Thymus (tissue), 11 donors: ENCODE data around the gene MYH9. TPM values are rescaled to one million over a fixed set of nuclear protein-coding genes. Genes with fewer than 3 reads are reported as not detected.
"Not testable (repeated sequence)": the region's sequence is repeated elsewhere in the genome, so short reads cannot be mapped to it uniquely, and the experiment has no call there.

ENCODE experiments used
- DNase-seq, 9 donors: peaks; one replicate each; pipeline ENCODE4 v3.0.0-alpha.2; 2013; ENCODE audit warnings: low spot score in 9 of 9, low read depth in 6 of 9, missing footprints in 1 of 9
- H3K27ac ChIP-seq, 2 donors: one replicate each; pipeline ENCODE4 v1.5.1; 2013; ENCODE audit warnings: control low read depth in 1 of 2, low read depth in 1 of 2, low read length in 1 of 2, mild to moderate bottlenecking in 1 of 2, moderate library complexity in 1 of 2
- H3K27me3 ChIP-seq, 2 donors: one replicate each; pipeline ENCODE4 v1.5.1; 2013; ENCODE audit warnings: low read length in 1 of 2; ENCODE audit not compliant: control insufficient read depth in 2 of 2, insufficient read depth in 1 of 2
- H3K36me3 ChIP-seq, 2 donors: one replicate each; pipeline ENCODE4 v1.5.1; 2013; ENCODE audit warnings: low read length in 1 of 2, mild to moderate bottlenecking in 1 of 2, moderate library complexity in 1 of 2; ENCODE audit not compliant: control insufficient read depth in 2 of 2, insufficient read depth in 2 of 2
- H3K4me1 ChIP-seq, 2 donors: one replicate each; pipeline ENCODE4 v1.5.1; 2013; ENCODE audit warnings: low read length in 2 of 2; ENCODE audit not compliant: control insufficient read depth in 2 of 2, insufficient read depth in 2 of 2
- H3K4me3 ChIP-seq, 2 donors: one replicate each; pipeline ENCODE4 v1.5.1; 2013; ENCODE audit warnings: low read length in 2 of 2, control low read depth in 1 of 2, mild to moderate bottlenecking in 1 of 2
- H3K9me3 ChIP-seq, 2 donors: one replicate each; pipeline ENCODE4 v1.5.1; 2013; ENCODE audit warnings: low read length in 1 of 2, mild to moderate bottlenecking in 1 of 2; ENCODE audit not compliant: control insufficient read depth in 2 of 2, insufficient read depth in 1 of 2
- WGBS: extraction: QIAGEN DNeasy Blood & Tissue Kit; methylation state at CpG from one replicate; pipeline ENCODE4 v1.1.7; 2013; 5-methylcytosine and 5-hydroxymethylcytosine counted together
- polyA plus RNA-seq: library from polyadenylated mRNA; stranded (reverse); fragments of 200-250 nt; gene quantifications from one replicate; pipeline ENCODE4 v1.2.3, GENCODE V29; 2013
- total RNA-seq: library from RNA; stranded (reverse); fragments of 120-200 nt; gene quantifications from one replicate; pipeline ENCODE4 v1.2.4, GENCODE V29; 2013
- donor health status: healthy.

MYH9 gene
- total and polyA plus RNA-seq, 2 donors: 123 to 155 TPM

GRCh38 chr22:36294293-36294620 is 93.5 kb downstream of the MYH9 start:
- peaks cover 0 to 12% of the 10 kb centered on the region in 2 donors for H3K9me3 ChIP-seq
- no peak overlapping the region for H3K4me3 ChIP-seq
- no peaks in the 10 kb centered on the region for H3K27me3 ChIP-seq
- no peak for DNase-seq
- H3K27ac ChIP-seq: no peak overlapping the region
- WGBS: 98% methylated on average over 7 of the region's 7 CpGs
- peaks cover 86 to 91% of the 10 kb centered on the region in 2 donors for H3K36me3 ChIP-seq
- no peaks in the 10 kb centered on the region for H3K4me1 ChIP-seq

DNA sequence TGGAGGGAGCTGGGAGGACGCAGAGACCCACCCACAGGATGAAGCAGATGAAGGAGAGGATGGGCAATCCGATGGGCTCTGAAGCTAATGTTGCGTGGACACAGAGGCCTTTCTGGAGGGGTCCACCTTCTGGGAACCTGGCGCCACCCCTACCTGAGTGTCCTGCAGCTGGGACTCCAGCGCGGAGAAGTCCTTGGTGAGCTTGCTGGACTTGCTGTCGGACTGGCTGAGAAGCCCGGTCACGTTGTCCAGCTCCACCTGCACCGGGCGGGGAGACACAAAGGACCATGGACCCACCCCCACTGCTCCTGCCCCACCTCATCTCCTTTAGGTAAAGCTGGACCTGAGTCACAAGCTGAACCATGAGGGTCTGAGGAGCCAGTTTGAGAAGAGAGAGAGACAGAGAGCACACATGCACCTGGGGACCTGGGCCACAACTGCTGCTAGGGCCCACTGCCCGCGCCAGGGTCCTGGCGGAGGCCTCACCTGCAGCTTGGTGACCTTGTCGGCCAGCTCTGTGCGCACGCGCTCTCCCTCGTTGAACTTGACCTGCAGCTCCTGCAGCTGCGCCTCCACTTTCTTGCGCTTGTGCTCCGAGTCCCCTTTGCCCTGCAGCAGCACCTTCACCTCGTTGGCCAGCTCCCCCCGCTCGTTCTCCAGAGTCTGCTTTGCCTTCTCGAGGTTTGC is 94.0 kb downstream of the MYH9 start:
- peaks cover 0 to 12% of the 10 kb centered on the region in 2 donors for H3K9me3 ChIP-seq
- DNase-seq: no peak
- 96% methylated on average over 26 of the region's 26 CpGs for whole genome bisulfite sequencing

GRCh38 chr22:36292823-36293530 is 94.8 kb downstream of the MYH9 start:
- no peak overlapping the region for H3K27ac ChIP-seq
- no peaks in the 10 kb centered on the region for H3K4me1 ChIP-seq
- no peak overlapping the region for H3K4me3 ChIP-seq
- H3K36me3 ChIP-seq: peaks cover 86 to 91% of the 10 kb centered on the region in 2 donors
- no peaks in the 10 kb centered on the region for H3K27me3 ChIP-seq
- DNase-seq: no peak
- H3K9me3 ChIP-seq: peaks cover 0 to 12% of the 10 kb centered on the region in 2 donors
- 98% methylated on average over 17 of the region's 17 CpGs for WGBS

More for the DNA sequence above, 94.0 kb downstream of the MYH9 start:
- no peak overlapping the region for H3K4me3 ChIP-seq
- H3K27me3 ChIP-seq: no peaks in the 10 kb centered on the region
- H3K36me3 ChIP-seq: peaks cover 86 to 91% of the 10 kb centered on the region in 2 donors
- H3K27ac ChIP-seq: no peak overlapping the region
- no peaks in the 10 kb centered on the region for H3K4me1 ChIP-seq

DNA sequence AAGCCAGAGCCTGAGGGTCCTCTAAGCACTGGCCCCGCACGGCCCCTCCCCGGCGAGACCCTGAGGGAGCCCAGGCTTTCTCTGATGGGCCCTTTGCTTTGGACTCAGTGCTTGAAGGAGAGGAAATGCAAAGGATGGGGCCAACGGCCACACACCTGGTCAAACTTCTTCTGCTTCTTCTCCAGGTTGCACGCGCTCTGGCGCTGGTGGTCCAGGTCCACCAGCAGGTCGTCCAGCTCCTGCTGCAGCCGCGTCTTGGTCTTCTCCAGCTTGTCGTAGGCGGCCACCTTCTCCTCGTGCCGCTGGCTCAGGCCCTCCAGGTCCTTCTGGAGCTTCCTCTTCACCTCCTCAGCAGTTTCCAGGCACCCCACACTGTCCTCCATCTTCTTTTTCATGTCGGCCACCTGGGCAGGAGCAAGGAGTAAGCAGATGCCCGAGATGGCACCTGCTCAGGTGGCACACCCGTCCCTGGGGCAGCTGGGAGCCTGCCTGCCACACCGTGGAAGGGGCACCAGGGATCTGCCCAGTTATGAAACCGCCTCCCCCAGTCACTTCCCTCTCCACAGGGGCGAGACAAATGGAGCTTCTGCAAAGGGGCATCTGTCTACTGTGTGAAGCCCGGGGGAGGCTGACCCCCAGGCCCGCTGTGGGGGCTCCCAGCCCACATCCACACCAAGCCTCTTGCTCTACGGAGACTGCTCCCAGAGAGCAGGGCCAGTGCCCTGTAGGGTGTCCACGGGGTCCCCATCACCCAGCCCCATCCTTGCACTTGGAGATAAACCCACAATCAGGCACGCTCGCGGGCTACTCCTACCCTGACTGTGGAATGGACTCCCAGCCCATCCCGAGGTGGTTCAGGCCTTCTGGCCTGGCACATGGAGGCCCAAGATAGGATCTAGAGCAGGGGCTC is 95.7 kb downstream of the MYH9 start:
- Histone ChIP-seq H3K27ac (no peak overlapping the region), H3K4me3 (no peak overlapping the region), H3K27me3 (no peaks in the 10 kb centered on the region), H3K9me3 (peaks cover 0 to 12% of the 10 kb centered on the region in 2 donors), H3K36me3 (peaks cover 85 to 86% of the 10 kb centered on the region in 2 donors), H3K4me1 (no peaks in the 10 kb centered on the region)
- DNase-seq: no peak
- WGBS: 98% methylated on average over 29 of the region's 29 CpGs

DNA sequence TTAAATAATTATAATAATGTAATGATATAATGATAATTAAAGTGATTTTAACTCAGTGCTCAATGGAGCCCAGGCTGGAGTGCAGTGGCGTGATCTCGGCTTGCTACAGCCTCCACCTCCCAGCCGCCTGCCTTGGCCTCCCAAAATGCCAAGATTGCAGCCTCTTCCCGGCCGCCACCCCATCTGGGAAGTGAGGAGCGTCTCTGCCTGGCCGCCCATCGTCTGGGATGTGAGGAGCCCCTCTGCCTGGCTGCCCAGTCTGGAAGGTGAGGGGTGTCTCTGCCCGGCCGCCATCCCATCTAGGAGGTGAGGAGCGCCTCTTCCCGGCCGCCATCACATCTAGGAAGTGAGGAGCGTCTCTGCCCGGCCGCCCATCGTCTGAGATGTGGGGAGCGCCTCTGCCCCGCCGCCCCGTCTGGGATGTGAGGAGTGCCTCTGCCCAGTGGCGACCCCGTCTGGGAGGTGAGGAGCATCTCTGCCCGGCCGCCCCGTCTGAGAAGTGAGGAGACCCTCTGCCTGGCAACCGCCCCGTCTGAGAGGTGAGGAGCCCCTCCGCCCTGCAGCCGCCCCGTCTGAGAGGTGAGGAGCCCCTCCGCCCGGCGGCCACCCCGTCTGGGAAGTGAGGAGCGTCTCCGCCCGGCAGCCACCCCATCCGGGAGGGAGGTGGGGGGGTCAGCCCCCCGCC is 97.2 kb downstream of the MYH9 start:
- not testable (repeated sequence) for H3K27ac ChIP-seq, H3K4me1 ChIP-seq, DNase-seq, H3K4me3 ChIP-seq, H3K27me3 ChIP-seq
- Histone ChIP-seq H3K9me3 (peaks cover 0 to 12% of the 10 kb centered on the region in 2 donors), H3K36me3 (peaks cover 85 to 86% of the 10 kb centered on the region in 2 donors)
- 96% methylated on average over 21 of the region's 40 CpGs for WGBS

DNA sequence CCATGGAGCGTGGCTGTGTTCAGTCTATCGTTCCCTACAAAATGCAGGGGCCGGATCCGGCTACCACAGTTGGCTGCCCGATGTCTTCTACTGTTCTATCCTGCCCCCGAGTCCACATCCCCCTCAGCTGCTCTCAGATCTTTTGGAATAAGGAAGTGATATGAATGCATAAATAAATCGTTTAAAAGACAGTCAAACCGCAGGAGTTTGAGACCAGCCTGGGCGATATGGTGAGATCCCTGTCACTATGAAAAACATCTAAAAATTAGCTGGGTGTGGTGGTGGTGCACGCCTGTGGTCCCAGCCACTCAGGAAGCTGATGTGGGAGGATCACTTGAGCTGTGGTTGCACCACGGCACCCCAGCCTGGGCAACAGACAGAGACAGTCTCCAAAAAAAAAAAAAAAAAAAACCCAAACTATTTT is 97.8 kb downstream of the MYH9 start:
- Histone ChIP-seq H3K36me3 (peaks cover 85 to 86% of the 10 kb centered on the region in 2 donors), H3K9me3 (peaks cover 0 to 12% of the 10 kb centered on the region in 2 donors)
- H3K4me1 ChIP-seq, H3K27me3 ChIP-seq, H3K27ac ChIP-seq, DNase-seq, H3K4me3 ChIP-seq: not testable (repeated sequence)
- 87% methylated on average over 11 of the region's 11 CpGs for WGBS

GRCh38 chr22:36289406-36289870 is 98.3 kb downstream of the MYH9 start:
- 97% methylated on average over 7 of the region's 7 CpGs for WGBS
- H3K36me3 ChIP-seq: peaks cover 85 to 86% of the 10 kb centered on the region in 2 donors
- H3K4me1 ChIP-seq: no peaks in the 10 kb centered on the region
- H3K9me3 ChIP-seq: peaks cover 0 to 12% of the 10 kb centered on the region in 2 donors
- H3K27ac ChIP-seq: no peak overlapping the region
- no peak for DNase-seq
- H3K4me3 ChIP-seq: no peak overlapping the region
- no peaks in the 10 kb centered on the region for H3K27me3 ChIP-seq

DNA sequence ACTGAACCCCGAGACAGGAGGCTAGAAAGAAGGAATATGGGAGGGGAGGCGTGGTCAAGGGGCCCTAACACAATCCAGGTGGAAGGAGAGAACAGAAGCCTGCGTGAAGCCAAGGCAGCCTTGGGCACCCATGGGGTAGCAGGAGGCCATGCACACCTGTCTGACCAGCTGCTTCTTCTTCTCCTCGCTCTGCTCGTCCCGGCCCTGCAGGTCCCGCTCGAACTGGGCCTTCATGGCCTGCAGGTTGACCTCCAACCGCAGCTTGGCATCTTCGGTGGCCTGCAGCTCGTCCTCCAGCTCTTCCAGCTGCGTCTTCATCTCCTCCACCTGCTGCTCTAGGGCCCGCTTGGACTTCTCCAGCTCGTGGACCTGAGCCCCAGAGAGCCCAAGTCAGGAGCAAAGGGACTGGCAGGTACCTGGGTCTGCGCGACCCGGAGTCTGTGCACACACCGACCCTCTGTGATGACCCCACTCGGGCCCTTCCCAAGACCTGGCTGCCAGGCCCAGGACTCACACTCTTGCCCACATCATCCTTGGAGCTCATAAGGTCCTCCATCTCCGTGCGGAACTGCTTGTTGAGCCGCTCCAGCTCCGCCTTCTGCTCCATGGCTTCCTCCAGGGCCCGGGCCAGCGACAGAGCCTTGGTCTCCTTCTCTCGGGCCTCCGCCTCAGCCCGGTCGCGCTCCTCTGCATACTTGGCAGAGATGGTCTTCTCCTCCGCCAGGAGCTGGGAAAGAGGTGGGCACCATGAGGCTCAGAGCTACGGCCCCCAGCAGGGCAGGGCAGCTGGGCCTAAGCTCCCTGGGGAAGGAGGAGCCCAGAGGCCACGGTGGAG is 99.0 kb downstream of the MYH9 start:
- 96% methylated on average over 33 of the region's 33 CpGs for WGBS
- H3K27ac ChIP-seq: no peak overlapping the region
- peaks cover 85 to 86% of the 10 kb centered on the region in 2 donors for H3K36me3 ChIP-seq
- H3K27me3 ChIP-seq: no peaks in the 10 kb centered on the region
- H3K4me3 ChIP-seq: no peak overlapping the region
- H3K4me1 ChIP-seq: no peaks in the 10 kb centered on the region
- DNase-seq: no peak
- H3K9me3 ChIP-seq: peaks cover 0 to 12% of the 10 kb centered on the region in 2 donors
